CD8-positive, alpha-beta memory T cell (primary cell): ENCODE data around the gene KRT10. TPM values are rescaled to one million over a fixed set of nuclear protein-coding genes. Genes with fewer than 3 reads are reported as not detected.

Experiments
- CTCF ChIA-PET: fragments of 350-600 bp; sonication (Branson Sonifier 250); formaldehyde crosslinking; loops from one replicate; lab custom pipeline; 2021; ENCODE audit warnings: antibody characterized with exemption; lab: Charles Lee
- POLR2A ChIA-PET: fragments of 350-600 bp; sonication (Branson Sonifier 250); formaldehyde crosslinking; loops from one replicate; lab custom pipeline; 2021; ENCODE audit warnings: antibody characterized with exemption; lab: Charles Lee
- DNase-seq, 5 donors: peaks; one replicate each; pipeline versions ENCODE4 v3.0.0 to v3.0.0-alpha.2; 2020 to 2022; ENCODE audit warnings: mixed read lengths in 1 of 5
- H3K27ac ChIP-seq: one replicate; pipeline ENCODE4 v1.7.0; 2013; ENCODE audit warnings: low read depth, mild to moderate bottlenecking, low read length, moderate library complexity
- H3K27me3 ChIP-seq: 2 replicates; pipeline ENCODE4 v1.7.0; 2013; ENCODE audit warnings: low read length, mild to moderate bottlenecking; ENCODE audit not compliant: insufficient read depth, poor library complexity, severe bottlenecking
- H3K36me3 ChIP-seq: 2 replicates; pipeline ENCODE4 v1.7.0; 2013; ENCODE audit warnings: mild to moderate bottlenecking, low read length, moderate library complexity; ENCODE audit not compliant: insufficient read depth
- H3K4me1 ChIP-seq: 2 replicates; pipeline ENCODE4 v1.7.0; 2013; ENCODE audit warnings: mild to moderate bottlenecking, low read length, moderate library complexity; ENCODE audit not compliant: insufficient read depth
- H3K4me3 ChIP-seq: 2 replicates; pipeline ENCODE4 v1.7.0; 2013; ENCODE audit warnings: mild to moderate bottlenecking, low read length
- H3K9me3 ChIP-seq: 2 replicates; pipeline ENCODE4 v1.7.0; 2013; ENCODE audit warnings: mild to moderate bottlenecking, low read length
- H3K27ac Mint-ChIP-seq, 8 donors: one replicate each; pipeline ENCODE4 v1.8.0; 2020 to 2021; ENCODE audit warnings: mixed read lengths in 8 of 8, mild to moderate bottlenecking in 6 of 8, inconsistent platforms in 3 of 8, moderate library complexity in 3 of 8
- H3K27me3 Mint-ChIP-seq, 2 donors: one replicate each; pipeline ENCODE4 v1.8.0; 2020 to 2021; ENCODE audit warnings: mixed read lengths in 2 of 2, mild to moderate bottlenecking in 1 of 2, moderate library complexity in 1 of 2
- H3K36me3 Mint-ChIP-seq, 3 donors: one replicate each; pipeline ENCODE4 v1.8.0; 2020 to 2021; ENCODE audit warnings: mixed read lengths in 3 of 3, inconsistent platforms in 1 of 3, mild to moderate bottlenecking in 1 of 3
- H3K4me1 Mint-ChIP-seq, 3 donors: one replicate each; pipeline ENCODE4 v1.8.0; 2020 to 2021; ENCODE audit warnings: mixed read lengths in 3 of 3, inconsistent platforms in 1 of 3, mild to moderate bottlenecking in 1 of 3
- H3K4me3 Mint-ChIP-seq, 7 donors: one replicate each; pipeline ENCODE4 v1.8.0; 2020 to 2021; ENCODE audit warnings: mixed read lengths in 7 of 7, mild to moderate bottlenecking in 6 of 7, moderate library complexity in 4 of 7, inconsistent platforms in 2 of 7
- H3K9me3 Mint-ChIP-seq, 5 donors: one replicate each; pipeline ENCODE4 v1.8.0; 2020 to 2022; ENCODE audit warnings: mixed read lengths in 5 of 5, mild to moderate bottlenecking in 3 of 5, moderate library complexity in 2 of 5, inconsistent platforms in 1 of 5
- polyA plus RNA-seq: library from polyadenylated mRNA; unstranded; fragments of 300-500 nt; fragmentation: Illumina TruSeq; gene quantifications from one replicate; pipeline ENCODE4 v1.2.3, GENCODE V29; 2021
- total RNA-seq, 2 experiments: library from RNA; stranded (reverse); gene quantifications; one replicate each; pipeline ENCODE4 v1.2.3, GENCODE V29; 2021

The KRT10 gene
- total and polyA plus RNA-seq, 3 experiments from 2014 or later = 57.5 to 218 (median 61.9) TPM

- H3K27me3 ChIP-seq = peaks cover 28% of the 10 kb centered on the region
- CTCF ChIA-PET = no interaction called here
These were observed 22.6 kb downstream of the KRT10 start, which contains the start of gene KRT28 for GRCh38 chr17:40799859-40800258. Gene KRT28 (minus strand): TSS chr17:40799959. CDS start chr17:40799893, 66 bp downstream.

GRCh38 chr17:40796846-40797245, 25.6 kb downstream of the KRT10 start:
- no peaks in the 10 kb centered on the region for H3K4me1 Mint-ChIP-seq

More at GRCh38 chr17:40799859-40800258, 22.6 kb downstream of the KRT10 start, which contains the start of gene KRT28:
- POLR2A ChIA-PET = no interaction called here
- DNase-seq = no peak
- H3K36me3 Mint-ChIP-seq = no peaks in the 10 kb centered on the region
- Histone ChIP-seq H3K9me3 (no peaks in the 10 kb centered on the region), H3K4me1 (peaks cover 4% of the 10 kb centered on the region), H3K27ac (no peak within 1 kb of the TSS), H3K4me3 (no peak within 1 kb of the TSS), H3K36me3 (no peaks in the 10 kb centered on the region)
- no peak within 1 kb of the TSS for H3K27ac Mint-ChIP-seq
- peaks cover 3 to 4% (median 3%) of the 10 kb centered on the region in 3 donors for H3K4me1 Mint-ChIP-seq
- no peaks in the 10 kb centered on the region for H3K9me3 Mint-ChIP-seq
- no peak within 1 kb of the TSS for H3K4me3 Mint-ChIP-seq
- H3K27me3 Mint-ChIP-seq = peaks cover 36 to 49% of the 10 kb centered on the region in 2 donors

GRCh38 chr17:40795019-40795667, 27.3 kb downstream of the KRT10 start:
- H3K4me3 Mint-ChIP-seq = no peak overlapping the region
- POLR2A ChIA-PET = no interaction called here

More at GRCh38 chr17:40796846-40797245, 25.6 kb downstream of the KRT10 start:
- no peaks in the 10 kb centered on the region for H3K4me1 ChIP-seq
- H3K9me3 ChIP-seq = no peaks in the 10 kb centered on the region
- no peaks in the 10 kb centered on the region for H3K36me3 ChIP-seq
- H3K4me3 ChIP-seq = no peak overlapping the region
- Mint-ChIP-seq H3K36me3 (no peaks in the 10 kb centered on the region), H3K9me3 (no peaks in the 10 kb centered on the region), H3K27ac (no peak overlapping the region), H3K27me3 (peaks cover 32 to 53% of the 10 kb centered on the region in 2 donors), H3K4me3 (no peak overlapping the region)
- no peak overlapping the region for H3K27ac ChIP-seq
- H3K27me3 ChIP-seq = peaks cover 18% of the 10 kb centered on the region
- POLR2A ChIA-PET = no interaction called here
- DNase-seq = no peak
- CTCF ChIA-PET = interaction anchor here (0.6 to 1.4 kb wide), 2 partner anchors 22 to 866 kb away, joined by 3 to 4 read pairs; no protein-coding TSS in a partner anchor

GRCh38 chr17:40794466-40794865, 27.9 kb downstream of the KRT10 start:
- peaks cover 9% of the 10 kb centered on the region for H3K27me3 ChIP-seq
- no peak overlapping the region for H3K27ac ChIP-seq
- H3K9me3 ChIP-seq = no peaks in the 10 kb centered on the region
- Mint-ChIP-seq H3K4me1 (no peaks in the 10 kb centered on the region), H3K4me3 (no peak overlapping the region), H3K36me3 (no peaks in the 10 kb centered on the region), H3K27me3 (peaks cover 31 to 52% of the 10 kb centered on the region in 2 donors), H3K27ac (no peak overlapping the region), H3K9me3 (no peaks in the 10 kb centered on the region)
- H3K4me1 ChIP-seq = no peaks in the 10 kb centered on the region
- ChIA-PET POLR2A (no interaction called here), CTCF (no interaction called here)
- no peak for DNase-seq
- H3K36me3 ChIP-seq = no peaks in the 10 kb centered on the region
- no peak overlapping the region for H3K4me3 ChIP-seq

More at GRCh38 chr17:40795019-40795667, 27.3 kb downstream of the KRT10 start:
- DNase-seq = no peak
- Histone ChIP-seq H3K27ac (no peak overlapping the region), H3K27me3 (peaks cover 12% of the 10 kb centered on the region), H3K4me3 (no peak overlapping the region), H3K9me3 (no peaks in the 10 kb centered on the region), H3K36me3 (no peaks in the 10 kb centered on the region), H3K4me1 (no peaks in the 10 kb centered on the region)
- Mint-ChIP-seq H3K27me3 (peaks cover 34 to 53% of the 10 kb centered on the region in 2 donors), H3K4me1 (no peaks in the 10 kb centered on the region), H3K9me3 (no peaks in the 10 kb centered on the region), H3K27ac (no peak overlapping the region), H3K36me3 (no peaks in the 10 kb centered on the region)
- CTCF ChIA-PET = interaction anchor here (1.4 kb wide), 1 partner anchor 868 kb away, joined by 4 read pairs; no protein-coding TSS in a partner anchor

- Histone ChIP-seq H3K27ac (no peak overlapping the region), H3K4me3 (no peak overlapping the region), H3K36me3 (no peaks in the 10 kb centered on the region), H3K27me3 (peaks cover 6% of the 10 kb centered on the region), H3K9me3 (no peaks in the 10 kb centered on the region), H3K4me1 (no peaks in the 10 kb centered on the region)
- CTCF ChIA-PET = no interaction called here
- H3K4me1 Mint-ChIP-seq = no peaks in the 10 kb centered on the region
- H3K4me3 Mint-ChIP-seq = no peak overlapping the region
- DNase-seq = no peak
- no peak overlapping the region for H3K27ac Mint-ChIP-seq
- H3K9me3 Mint-ChIP-seq = no peaks in the 10 kb centered on the region
- H3K27me3 Mint-ChIP-seq = peaks cover 28 to 47% of the 10 kb centered on the region in 2 donors
- POLR2A ChIA-PET = no interaction called here
- no peaks in the 10 kb centered on the region for H3K36me3 Mint-ChIP-seq
These were observed 28.6 kb downstream of the KRT10 start for GRCh38 chr17:40793832-40794231.

DNA sequence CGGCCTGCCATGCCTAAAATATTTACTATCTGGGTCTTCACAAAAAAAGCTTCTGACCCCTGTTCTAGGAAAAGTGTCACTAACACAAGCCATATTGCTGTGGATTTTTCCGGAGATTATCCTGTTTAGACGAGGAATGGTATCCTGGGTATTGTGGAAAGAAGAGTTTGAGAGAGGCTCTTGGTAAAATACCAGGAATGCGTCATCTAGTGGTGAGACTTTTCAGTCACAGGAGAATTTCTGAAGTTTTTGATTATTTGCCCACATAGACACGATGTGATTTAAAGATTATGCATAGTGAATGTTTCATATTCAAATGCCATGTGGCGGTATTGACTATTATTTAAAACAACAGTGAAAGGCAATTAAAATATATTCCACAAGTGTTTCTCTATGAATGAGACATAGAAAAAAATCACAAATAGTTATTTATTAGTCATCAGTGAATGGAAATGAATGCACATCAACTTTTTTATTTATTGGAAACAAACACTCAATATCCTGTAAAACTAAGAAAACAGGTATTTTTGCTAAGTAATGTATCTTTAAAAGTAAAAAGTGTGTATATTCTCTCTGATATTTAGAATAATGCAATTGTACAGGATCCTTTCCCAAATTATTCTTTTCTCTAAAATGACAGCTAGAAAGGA, 30.5 kb downstream of the KRT10 start:
- Histone ChIP-seq H3K4me3 (no peak overlapping the region), H3K27me3 (peaks cover 6% of the 10 kb centered on the region), H3K27ac (no peak overlapping the region), H3K9me3 (no peaks in the 10 kb centered on the region), H3K36me3 (no peaks in the 10 kb centered on the region), H3K4me1 (no peaks in the 10 kb centered on the region)
- POLR2A ChIA-PET = no interaction called here
- no peak for DNase-seq
- no peaks in the 10 kb centered on the region for H3K4me1 Mint-ChIP-seq
- CTCF ChIA-PET = no interaction called here
- H3K36me3 Mint-ChIP-seq = no peaks in the 10 kb centered on the region
- no peak overlapping the region for H3K27ac Mint-ChIP-seq
- H3K4me3 Mint-ChIP-seq = no peak overlapping the region
- H3K27me3 Mint-ChIP-seq = peaks cover 21 to 38% of the 10 kb centered on the region in 2 donors
- H3K9me3 Mint-ChIP-seq = no peaks in the 10 kb centered on the region

DNA sequence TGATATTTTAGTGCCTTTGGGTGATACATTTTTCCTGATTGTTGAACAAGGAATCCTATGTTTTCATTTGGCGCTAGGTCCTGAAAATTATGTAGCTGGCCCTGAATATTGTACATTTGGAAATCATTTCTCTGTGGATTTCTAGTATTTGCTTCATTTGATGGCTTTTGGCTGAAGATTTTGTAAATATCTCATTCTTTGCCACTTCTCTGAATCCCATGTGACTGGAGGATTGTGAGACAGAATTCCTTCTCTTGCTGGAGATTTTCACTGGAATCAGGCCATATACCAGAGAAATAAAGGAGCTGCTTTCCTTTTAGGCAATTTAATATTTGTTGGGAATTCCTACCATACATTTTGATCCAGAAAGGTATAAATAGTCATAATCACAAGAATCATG, 31.3 kb downstream of the KRT10 start:
- Mint-ChIP-seq H3K27ac (no peak overlapping the region), H3K27me3 (peaks cover 16 to 32% of the 10 kb centered on the region in 2 donors), H3K4me1 (no peaks in the 10 kb centered on the region), H3K9me3 (no peaks in the 10 kb centered on the region), H3K4me3 (no peak overlapping the region), H3K36me3 (no peaks in the 10 kb centered on the region)
- ChIA-PET CTCF (no interaction called here), POLR2A (no interaction called here)
- DNase-seq = no peak
- Histone ChIP-seq H3K4me1 (no peaks in the 10 kb centered on the region), H3K36me3 (no peaks in the 10 kb centered on the region), H3K27me3 (peaks cover 6% of the 10 kb centered on the region), H3K4me3 (no peak overlapping the region), H3K9me3 (no peaks in the 10 kb centered on the region), H3K27ac (no peak overlapping the region)

DNA sequence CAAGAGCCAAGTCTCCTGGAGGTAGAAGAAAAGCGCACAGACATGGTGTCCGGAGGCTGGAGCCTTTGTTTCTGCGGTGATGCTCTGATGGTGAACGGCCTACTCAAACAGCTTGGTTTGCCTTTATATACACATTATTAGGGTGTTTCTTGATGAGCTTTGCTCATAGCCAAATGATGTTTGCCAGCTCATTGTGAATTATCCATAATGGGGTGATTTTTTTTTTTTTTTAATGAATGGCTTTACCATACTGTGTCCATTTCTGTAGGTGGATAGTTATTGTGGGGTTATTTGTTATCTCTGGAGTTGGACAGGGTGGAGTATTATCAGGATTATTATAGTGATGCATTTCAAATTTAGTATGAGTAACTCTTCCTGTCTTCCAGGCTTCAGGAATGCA, 40.0 kb downstream of the KRT10 start, which contains the start of gene KRT27:
TSS of gene KRT27 (minus strand) at position 101 of the 400 bp plus-strand sequence. CDS start at position 44, 57 bp downstream.
- POLR2A ChIA-PET = no interaction called here

More for the DNA sequence above, 40.0 kb downstream of the KRT10 start, which contains the start of gene KRT27:
- no peak for DNase-seq
- Histone ChIP-seq H3K27me3 (peaks cover 15% of the 10 kb centered on the region), H3K27ac (no peak within 1 kb of the TSS), H3K4me3 (no peak within 1 kb of the TSS), H3K4me1 (no peaks in the 10 kb centered on the region), H3K36me3 (no peaks in the 10 kb centered on the region), H3K9me3 (no peaks in the 10 kb centered on the region)
- H3K9me3 Mint-ChIP-seq = no peaks in the 10 kb centered on the region
- H3K36me3 Mint-ChIP-seq = no peaks in the 10 kb centered on the region
- CTCF ChIA-PET = no interaction called here
- peaks cover 0 to 8% (median 4%) of the 10 kb centered on the region in 3 donors for H3K4me1 Mint-ChIP-seq
- H3K27me3 Mint-ChIP-seq = peaks cover 38 to 71% of the 10 kb centered on the region in 2 donors
- H3K4me3 Mint-ChIP-seq = no peak within 1 kb of the TSS
- H3K27ac Mint-ChIP-seq = no peak within 1 kb of the TSS
